Kidney epithelial cell (primary cell): ENCODE measurements around the gene NOB1. TPM values are rescaled to one million over a fixed set of nuclear protein-coding genes. Genes with fewer than 3 reads are reported as not detected.

Source experiments
- DNase-seq: peaks from one replicate; pipeline ENCODE4 v3.0.0-alpha.2; 2010; ENCODE audit warnings: low read depth
- H3K27me3 ChIP-seq: 2 replicates; pipeline ENCODE4 v1.6.0; 2011; ENCODE audit warnings: low read length; ENCODE audit not compliant: control insufficient read depth, insufficient read depth
- H3K36me3 ChIP-seq: 2 replicates; pipeline ENCODE4 v1.5.1; 2011; ENCODE audit warnings: low read length; ENCODE audit not compliant: control insufficient read depth, insufficient read depth
- H3K4me3 ChIP-seq: 2 replicates; pipeline ENCODE4 v1.5.1; 2011; ENCODE audit warnings: low read depth, mild to moderate bottlenecking, control low read depth, low read length
- CTCF ChIP-seq: IDR thresholded peaks from 2 replicates; pipeline ENCODE4 v1.5.1; 2011; ENCODE audit warnings: mild to moderate bottlenecking, moderate library complexity, low read length, control low read depth, inconsistent platforms; ENCODE audit not compliant: insufficient read depth, poor library complexity, severe bottlenecking
- total RNA-seq: library from RNA; depleted of rRNA; stranded (reverse); fragments of >200 nt; gene quantifications from 2 replicates; pipeline ENCODE4 v1.2.3, GENCODE V29; 2015

Gene NOB1
- total RNA-seq, 1 donor from 2014 or later: 54.1 TPM

DNA sequence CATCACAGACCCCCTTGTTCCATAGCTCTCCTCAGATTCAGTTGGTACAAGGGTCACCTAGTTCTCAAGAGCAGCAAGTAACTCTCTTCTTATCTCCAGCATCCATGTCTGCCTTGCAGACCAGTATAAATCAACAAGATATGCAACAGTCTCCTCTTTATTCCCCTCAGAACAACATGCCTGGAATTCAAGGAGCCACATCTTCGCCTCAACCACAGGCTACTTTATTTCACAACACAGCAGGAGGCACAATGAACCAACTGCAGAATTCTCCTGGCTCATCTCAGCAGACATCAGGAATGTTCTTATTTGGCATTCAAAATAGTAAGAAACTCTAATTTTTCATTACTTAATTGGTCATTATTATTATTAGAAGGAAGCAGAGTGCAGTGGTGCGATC lies 60.8 kb downstream of the NOB1 start:
- TF ChIP-seq CTCF: no peak
- DNase-seq: no peak
- Histone ChIP-seq H3K4me3 (no peak overlapping the region), H3K27me3 (no peaks in the 10 kb centered on the region), H3K36me3 (peaks cover 2% of the 10 kb centered on the region)

- TF ChIP-seq CTCF: no peak
- DNase-seq: no peak
- no peaks in the 10 kb centered on the region for H3K27me3 ChIP-seq
- H3K36me3 ChIP-seq: peaks cover 2% of the 10 kb centered on the region
- H3K4me3 ChIP-seq: no peak overlapping the region
These were observed 62.5 kb downstream of the NOB1 start for GRCh38 chr16:69691980-69692911.

Other genes starting within 250 kb of the NOB1 start
- gene NFAT5, start 189.0 kb downstream of the NOB1 start, total RNA-seq: 20.3 and 29.1 TPM in 2 replicates
- gene NQO1, start 28.4 kb downstream of the NOB1 start, total RNA-seq: 38.7 and 72.7 TPM in 2 replicates
- 40.7 and 40.9 TPM in 2 replicates for gene WWP2, start 7.4 kb upstream of the NOB1 start, total RNA-seq
- 11.6 and 18.9 TPM in 2 replicates for gene CLEC18A, start 196.4 kb upstream of the NOB1 start, total RNA-seq